ENCODE data around the gene PSMA6.

- TF ChIP-seq EP300 (IDR thresholded peaks at IDR 0.05; ENCODE audit: borderline replicate concordance in 1 of 2, low read depth in 2 of 2, low read length in 2 of 2) (no peak), RNF2 (IDR thresholded peaks at IDR 0.05; ENCODE audit: borderline replicate concordance, low read depth, low read length, missing control alignments, poor library complexity, severe bottlenecking) (no peak), POLR2A (IDR thresholded peaks at IDR 0.05; ENCODE audit: control extremely low read depth in 1 of 2, low read depth in 2 of 2, low read length in 2 of 2) (no peak), ASH2L (IDR thresholded peaks at IDR 0.05; ENCODE audit: low read length) (no peak)
Observed at GRCh38 chr14:35255711-35256110, 36.5 kb upstream of the PSMA6 start.
